ENCODE results near the gene PTPRG.

Gene PTPRG

GRCh38 chr3:62132027-62132602 lies 570.7 kb downstream of the PTPRG start:
- no peaks in the 10 kb centered on the region for H3K9me3 ChIP-seq (ENCODE audit: insufficient read depth, low read depth, low read length)
- no peak overlapping the region for H3K9ac ChIP-seq (ENCODE audit: low read depth, low read length)
- peaks cover 14% of the 10 kb centered on the region for H3K36me3 ChIP-seq (ENCODE audit: insufficient read depth, low read length)
- no peaks in the 10 kb centered on the region for H3K27me3 ChIP-seq (ENCODE audit: insufficient read depth, low read length)
- H3K27ac ChIP-seq (ENCODE audit: low read depth, low read length) = no peak overlapping the region
- 94% methylated on average over 3 of the region's 3 CpGs for WGBS
- no peak overlapping the region for H3K4me3 ChIP-seq (ENCODE audit: low read length)
- H3K4me1 ChIP-seq (ENCODE audit: insufficient read depth, low read length) = no peaks in the 10 kb centered on the region

- Histone ChIP-seq H3K27me3 (ENCODE audit: insufficient read depth, low read length) (no peaks in the 10 kb centered on the region), H3K27ac (ENCODE audit: low read depth, low read length) (no peak overlapping the region), H3K9me3 (ENCODE audit: insufficient read depth, low read depth, low read length) (no peaks in the 10 kb centered on the region), H3K36me3 (ENCODE audit: insufficient read depth, low read length) (peaks cover 19% of the 10 kb centered on the region), H3K9ac (ENCODE audit: low read depth, low read length) (no peak overlapping the region), H3K4me3 (ENCODE audit: low read length) (no peak overlapping the region), H3K4me1 (ENCODE audit: insufficient read depth, low read length) (no peaks in the 10 kb centered on the region)
- WGBS = 97% methylated on average over 3 of the region's 5 CpGs
Measured at GRCh38 chr3:62133015-62133414, 571.6 kb downstream of the PTPRG start.

GRCh38 chr3:62134061-62134496 lies 572.7 kb downstream of the PTPRG start:
- Histone ChIP-seq H3K27ac (ENCODE audit: low read depth, low read length) (no peak overlapping the region), H3K36me3 (ENCODE audit: insufficient read depth, low read length) (peaks cover 19% of the 10 kb centered on the region), H3K4me1 (ENCODE audit: insufficient read depth, low read length) (no peaks in the 10 kb centered on the region), H3K27me3 (ENCODE audit: insufficient read depth, low read length) (no peaks in the 10 kb centered on the region), H3K4me3 (ENCODE audit: low read length) (no peak overlapping the region), H3K9ac (ENCODE audit: low read depth, low read length) (no peak overlapping the region), H3K9me3 (ENCODE audit: insufficient read depth, low read depth, low read length) (no peaks in the 10 kb centered on the region)
- 90% methylated on average over 6 of the region's 6 CpGs for WGBS

GRCh38 chr3:62135741-62136140 lies 574.4 kb downstream of the PTPRG start:
- Histone ChIP-seq H3K4me1 (ENCODE audit: insufficient read depth, low read length) (no peaks in the 10 kb centered on the region), H3K9me3 (ENCODE audit: insufficient read depth, low read depth, low read length) (no peaks in the 10 kb centered on the region), H3K9ac (ENCODE audit: low read depth, low read length) (no peak overlapping the region), H3K27ac (ENCODE audit: low read depth, low read length) (no peak overlapping the region), H3K4me3 (ENCODE audit: low read length) (no peak overlapping the region), H3K36me3 (ENCODE audit: insufficient read depth, low read length) (peaks cover 24% of the 10 kb centered on the region), H3K27me3 (ENCODE audit: insufficient read depth, low read length) (no peaks in the 10 kb centered on the region)
- 91% methylated on average over 7 of the region's 7 CpGs for WGBS

- Histone ChIP-seq H3K27me3 (ENCODE audit: insufficient read depth, low read length) (no peaks in the 10 kb centered on the region), H3K36me3 (ENCODE audit: insufficient read depth, low read length) (peaks cover 11% of the 10 kb centered on the region; the same call in 1 of the 2 replicates), H3K4me1 (ENCODE audit: insufficient read depth, low read length) (peaks cover 18% of the 10 kb centered on the region), H3K4me3 (ENCODE audit: low read length) (no peak overlapping the region), H3K9me3 (ENCODE audit: insufficient read depth, low read depth, low read length) (no peaks in the 10 kb centered on the region), H3K27ac (ENCODE audit: low read depth, low read length) (no peak overlapping the region), H3K9ac (ENCODE audit: low read depth, low read length) (no peak overlapping the region)
- WGBS = 92% methylated on average over 6 of the region's 6 CpGs
Measured at GRCh38 chr3:62139957-62140356, 578.6 kb downstream of the PTPRG start.

GRCh38 chr3:62142331-62143085 lies 581.1 kb downstream of the PTPRG start:
- WGBS = 87% methylated on average over 7 of the region's 9 CpGs
- Histone ChIP-seq H3K36me3 (ENCODE audit: insufficient read depth, low read length) (peaks cover 10% of the 10 kb centered on the region; the same call in 1 of the 2 replicates), H3K27me3 (ENCODE audit: insufficient read depth, low read length) (no peaks in the 10 kb centered on the region)

GRCh38 chr3:62143843-62144450 lies 582.6 kb downstream of the PTPRG start:
- Histone ChIP-seq H3K27ac (ENCODE audit: low read depth, low read length) (no peak overlapping the region), H3K4me1 (ENCODE audit: insufficient read depth, low read length) (peaks cover 18% of the 10 kb centered on the region), H3K4me3 (ENCODE audit: low read length) (no peak overlapping the region), H3K36me3 (ENCODE audit: insufficient read depth, low read length) (peaks cover 5% of the 10 kb centered on the region; the same call in 1 of the 2 replicates), H3K9ac (ENCODE audit: low read depth, low read length) (no peak overlapping the region), H3K27me3 (ENCODE audit: insufficient read depth, low read length) (no peaks in the 10 kb centered on the region), H3K9me3 (ENCODE audit: insufficient read depth, low read depth, low read length) (no peaks in the 10 kb centered on the region)
- WGBS = 90% methylated on average over 5 of the region's 6 CpGs

More at GRCh38 chr3:62142331-62143085, 581.1 kb downstream of the PTPRG start:
- Histone ChIP-seq H3K4me3 (ENCODE audit: low read length) (no peak overlapping the region), H3K4me1 (ENCODE audit: insufficient read depth, low read length) (peaks cover 18% of the 10 kb centered on the region), H3K9ac (ENCODE audit: low read depth, low read length) (no peak overlapping the region), H3K9me3 (ENCODE audit: insufficient read depth, low read depth, low read length) (no peaks in the 10 kb centered on the region), H3K27ac (ENCODE audit: low read depth, low read length) (no peak overlapping the region; the same call in 1 of the 2 replicates)

GRCh38 chr3:62144482-62144881 lies 583.1 kb downstream of the PTPRG start:
- Histone ChIP-seq H3K27me3 (ENCODE audit: insufficient read depth, low read length) (no peaks in the 10 kb centered on the region), H3K4me1 (ENCODE audit: insufficient read depth, low read length) (peaks cover 18% of the 10 kb centered on the region), H3K9ac (ENCODE audit: low read depth, low read length) (no peak overlapping the region), H3K4me3 (ENCODE audit: low read length) (no peak overlapping the region), H3K27ac (ENCODE audit: low read depth, low read length) (no peak overlapping the region), H3K36me3 (ENCODE audit: insufficient read depth, low read length) (peaks cover 5% of the 10 kb centered on the region; the same call in 1 of the 2 replicates), H3K9me3 (ENCODE audit: insufficient read depth, low read depth, low read length) (no peaks in the 10 kb centered on the region)
- 91% methylated on average over 3 of the region's 4 CpGs for WGBS

- no peak overlapping the region for H3K9ac ChIP-seq (ENCODE audit: low read depth, low read length)
- peaks cover 18% of the 10 kb centered on the region for H3K4me1 ChIP-seq (ENCODE audit: insufficient read depth, low read length)
- no peaks in the 10 kb centered on the region for H3K36me3 ChIP-seq (ENCODE audit: insufficient read depth, low read length)
- WGBS = 96% methylated on average over 8 of the region's 9 CpGs
- no peaks in the 10 kb centered on the region for H3K27me3 ChIP-seq (ENCODE audit: insufficient read depth, low read length)
- H3K27ac ChIP-seq (ENCODE audit: low read depth, low read length) = no peak overlapping the region
- no peaks in the 10 kb centered on the region for H3K9me3 ChIP-seq (ENCODE audit: insufficient read depth, low read depth, low read length)
- H3K4me3 ChIP-seq (ENCODE audit: low read length) = no peak overlapping the region
Measured at GRCh38 chr3:62145086-62145757, 583.9 kb downstream of the PTPRG start.

GRCh38 chr3:62149539-62149938 lies 588.2 kb downstream of the PTPRG start:
- Histone ChIP-seq H3K9me3 (ENCODE audit: insufficient read depth, low read depth, low read length) (no peaks in the 10 kb centered on the region), H3K4me1 (ENCODE audit: insufficient read depth, low read length) (no peaks in the 10 kb centered on the region), H3K4me3 (ENCODE audit: low read length) (no peak overlapping the region), H3K9ac (ENCODE audit: low read depth, low read length) (no peak overlapping the region), H3K27ac (ENCODE audit: low read depth, low read length) (no peak overlapping the region), H3K27me3 (ENCODE audit: insufficient read depth, low read length) (no peaks in the 10 kb centered on the region), H3K36me3 (ENCODE audit: insufficient read depth, low read length) (no peaks in the 10 kb centered on the region)
- 89% methylated on average over 6 of the region's 6 CpGs for WGBS

- Histone ChIP-seq H3K27ac (ENCODE audit: low read depth, low read length) (no peak overlapping the region), H3K9ac (ENCODE audit: low read depth, low read length) (no peak overlapping the region), H3K36me3 (ENCODE audit: insufficient read depth, low read length) (no peaks in the 10 kb centered on the region), H3K9me3 (ENCODE audit: insufficient read depth, low read depth, low read length) (no peaks in the 10 kb centered on the region), H3K4me3 (ENCODE audit: low read length) (no peak overlapping the region), H3K27me3 (ENCODE audit: insufficient read depth, low read length) (no peaks in the 10 kb centered on the region), H3K4me1 (ENCODE audit: insufficient read depth, low read length) (no peaks in the 10 kb centered on the region)
- 93% methylated on average over 2 of the region's 2 CpGs for WGBS
Measured at GRCh38 chr3:62149962-62150361, 588.6 kb downstream of the PTPRG start.

Data from HUES64 (cell line).